ENCODE data around the gene GPC6. TPM values are rescaled to one million over a fixed set of nuclear protein-coding genes. Genes with fewer than 3 reads are reported as not detected.

The GPC6 gene
- total and polyA plus RNA-seq, 2 donors (not counting 1 experiment from before 2014, with no cell fraction given): not detected

GRCh38 chr13:93964146-93964512 is 737.5 kb downstream of the GPC6 start:
- no CpG with 5 or more reads among the region's 2 CpGs for WGBS (ENCODE audit: insufficient coverage)
- DNase-seq (no peak), ATAC-seq (ENCODE audit: low read depth) (no peak)
- Histone ChIP-seq H2AFZ (ENCODE audit: insufficient read depth, low read depth, low read length, poor library complexity, severe bottlenecking) (no peak overlapping the region), H3K27ac (ENCODE audit: low read length in 2 of 2) (no peak overlapping the region), H4K20me1 (ENCODE audit: control insufficient read depth, insufficient read depth, low read length, poor library complexity, severe bottlenecking) (no peaks in the 10 kb centered on the region), H3K4me3 (ENCODE audit: control extremely low read depth in 1 of 5, extremely low read depth in 1 of 5, insufficient read depth in 1 of 5, low read depth in 2 of 5, low read length in 4 of 5) (no peak overlapping the region), H3K27me3 (replicated peaks in 1 of 4; ENCODE audit: control extremely low read depth in 1 of 4, control insufficient read depth in 3 of 4, insufficient read depth in 4 of 4, low read length in 3 of 4) (no peaks in the 10 kb centered on the region), H3K36me3 (replicated peaks in 1 of 2; ENCODE audit: control extremely low read depth in 1 of 2, control insufficient read depth in 1 of 2, extremely low read depth in 1 of 2, insufficient read depth in 2 of 2, low read length in 1 of 2) (no peaks in the 10 kb centered on the region), H3K9ac (ENCODE audit: low read length) (no peak overlapping the region), H3K9me3 (ENCODE audit: control extremely low read depth in 1 of 3, control insufficient read depth in 2 of 3, insufficient read depth in 1 of 3, low read length in 2 of 3) (no peaks in the 10 kb centered on the region), H3K4me1 (ENCODE audit: control insufficient read depth in 2 of 2, insufficient read depth in 2 of 2, low read length in 2 of 2) (no peaks in the 10 kb centered on the region), H3K4me2 (replicated peaks; ENCODE audit: low read depth, low read length, poor library complexity, severe bottlenecking) (no peak overlapping the region), H3K79me2 (ENCODE audit: control insufficient read depth, insufficient read depth, low read length) (no peaks in the 10 kb centered on the region)
- Mint-ChIP-seq H3K9me3 (ENCODE audit: insufficient read depth) (no peaks in the 10 kb centered on the region), H3K4me1 (no peaks in the 10 kb centered on the region), H3K4me3 (no peak overlapping the region), H3K27me3 (no peaks in the 10 kb centered on the region), H3K27ac (no peak overlapping the region)
- TF ChIP-seq, protein P1, sequence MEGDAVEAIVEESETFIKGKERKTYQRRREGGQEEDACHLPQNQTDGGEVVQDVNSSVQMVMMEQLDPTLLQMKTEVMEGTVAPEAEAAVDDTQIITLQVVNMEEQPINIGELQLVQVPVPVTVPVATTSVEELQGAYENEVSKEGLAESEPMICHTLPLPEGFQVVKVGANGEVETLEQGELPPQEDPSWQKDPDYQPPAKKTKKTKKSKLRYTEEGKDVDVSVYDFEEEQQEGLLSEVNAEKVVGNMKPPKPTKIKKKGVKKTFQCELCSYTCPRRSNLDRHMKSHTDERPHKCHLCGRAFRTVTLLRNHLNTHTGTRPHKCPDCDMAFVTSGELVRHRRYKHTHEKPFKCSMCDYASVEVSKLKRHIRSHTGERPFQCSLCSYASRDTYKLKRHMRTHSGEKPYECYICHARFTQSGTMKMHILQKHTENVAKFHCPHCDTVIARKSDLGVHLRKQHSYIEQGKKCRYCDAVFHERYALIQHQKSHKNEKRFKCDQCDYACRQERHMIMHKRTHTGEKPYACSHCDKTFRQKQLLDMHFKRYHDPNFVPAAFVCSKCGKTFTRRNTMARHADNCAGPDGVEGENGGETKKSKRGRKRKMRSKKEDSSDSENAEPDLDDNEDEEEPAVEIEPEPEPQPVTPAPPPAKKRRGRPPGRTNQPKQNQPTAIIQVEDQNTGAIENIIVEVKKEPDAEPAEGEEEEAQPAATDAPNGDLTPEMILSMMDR (IDR thresholded peaks at IDR 0.05): no peak
- no peak for TF ChIP-seq EZH2 (IDR thresholded peaks at IDR 0.05; ENCODE audit: borderline replicate concordance, insufficient read depth, low read depth, low read length, poor library complexity, severe bottlenecking)
- POLR2A ChIA-PET: no interaction called here
- CTCF ChIA-PET: no interaction called here
- intact Hi-C loops (cut with micrococcal nuclease): no loop called here

DNA sequence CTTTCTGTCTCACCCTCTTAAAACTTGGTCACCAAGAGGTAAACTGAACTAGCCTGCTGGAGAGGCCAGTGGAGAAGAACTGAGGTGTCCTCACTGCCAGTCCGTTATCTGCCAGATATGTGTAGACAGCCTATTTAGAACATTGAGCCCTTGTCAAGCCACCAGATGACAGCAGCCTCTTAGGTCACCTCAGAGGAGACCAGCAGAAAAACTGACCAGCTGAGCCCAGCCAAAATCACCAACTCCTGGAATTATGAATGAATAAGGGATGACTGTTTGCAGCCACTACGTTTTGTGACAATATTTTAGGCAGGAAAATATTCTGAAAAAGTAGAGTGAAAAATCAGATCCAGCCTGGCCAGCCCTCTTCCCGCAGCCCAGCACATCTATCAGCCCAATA is 739.0 kb downstream of the GPC6 start:
- Mint-ChIP-seq H3K4me3 (no peak overlapping the region), H3K9me3 (ENCODE audit: insufficient read depth) (no peaks in the 10 kb centered on the region), H3K27ac (no peak overlapping the region), H3K4me1 (no peaks in the 10 kb centered on the region), H3K27me3 (no peaks in the 10 kb centered on the region)
- no peaks in the 10 kb centered on the region for H3K9me3 ChIP-seq (ENCODE audit: control extremely low read depth in 1 of 3, control insufficient read depth in 2 of 3, insufficient read depth in 1 of 3, low read length in 2 of 3)
- H3K36me3 ChIP-seq (replicated peaks in 1 of 2; ENCODE audit: control extremely low read depth in 1 of 2, control insufficient read depth in 1 of 2, extremely low read depth in 1 of 2, insufficient read depth in 2 of 2, low read length in 1 of 2): no peaks in the 10 kb centered on the region
- no peaks in the 10 kb centered on the region for H3K4me1 ChIP-seq (ENCODE audit: control insufficient read depth in 2 of 2, insufficient read depth in 2 of 2, low read length in 2 of 2)
- H3K27me3 ChIP-seq (replicated peaks in 1 of 4; ENCODE audit: control extremely low read depth in 1 of 4, control insufficient read depth in 3 of 4, insufficient read depth in 4 of 4, low read length in 3 of 4): no peaks in the 10 kb centered on the region
- no peak overlapping the region for H3K27ac ChIP-seq (ENCODE audit: low read length in 2 of 2)
- 96% methylated on average over 2 of the region's 3 CpGs for WGBS (ENCODE audit: insufficient coverage)
- no peak overlapping the region for H3K9ac ChIP-seq (ENCODE audit: low read length)
- ATAC-seq (ENCODE audit: low read depth) (no peak), DNase-seq (no peak)
- H2AFZ ChIP-seq (ENCODE audit: insufficient read depth, low read depth, low read length, poor library complexity, severe bottlenecking): no peak overlapping the region
- no peaks in the 10 kb centered on the region for H4K20me1 ChIP-seq (ENCODE audit: control insufficient read depth, insufficient read depth, low read length, poor library complexity, severe bottlenecking)
- intact Hi-C loops (cut with micrococcal nuclease): no loop called here
- H3K4me3 ChIP-seq (ENCODE audit: control extremely low read depth in 1 of 5, extremely low read depth in 1 of 5, insufficient read depth in 1 of 5, low read depth in 2 of 5, low read length in 4 of 5): no peak overlapping the region
- H3K4me2 ChIP-seq (replicated peaks; ENCODE audit: low read depth, low read length, poor library complexity, severe bottlenecking): no peak overlapping the region
- ChIA-PET CTCF (no interaction called here), POLR2A (no interaction called here)
- H3K79me2 ChIP-seq (ENCODE audit: control insufficient read depth, insufficient read depth, low read length): no peaks in the 10 kb centered on the region
- no peak for TF ChIP-seq EZH2 (IDR thresholded peaks at IDR 0.05; ENCODE audit: borderline replicate concordance, insufficient read depth, low read depth, low read length, poor library complexity, severe bottlenecking)
- TF ChIP-seq, protein P1 (IDR thresholded peaks at IDR 0.05): no peak

Measured in B cell (primary cell).